Transverse colon (tissue), 3 donors: ENCODE data around the gene SREBF1.

Experiments used
- EP300 ChIP-seq: sonication (generic); formaldehyde crosslinking; IDR thresholded peaks from one replicate; pipeline ENCODE4 v1.6.1; 2017; ENCODE audit warnings: antibody characterized with exemption, low read depth
- POLR2A ChIP-seq: fragments of 450-650 bp; IDR thresholded peaks from one replicate; pipeline ENCODE4 v1.6.1; 2016; ENCODE audit warnings: antibody characterized with exemption, mild to moderate bottlenecking, moderate library complexity
- TF ChIP-seq, protein P1 (sequence below), 5 experiments: fragments of 200-600 bp in 3 of 5; fragments of 450-650 bp in 2 of 5; sonication (generic) in 3 of 5; IDR thresholded peaks; 1 replicate in 2 of 5; 2 replicates in 3 of 5; pipeline ENCODE4 v1.5.1; 2016 to 2017; ENCODE audit warnings: antibody characterized with exemption in 5 of 5, inconsistent platforms in 3 of 5, mild to moderate bottlenecking in 2 of 5, moderate library complexity in 1 of 5

DNA sequence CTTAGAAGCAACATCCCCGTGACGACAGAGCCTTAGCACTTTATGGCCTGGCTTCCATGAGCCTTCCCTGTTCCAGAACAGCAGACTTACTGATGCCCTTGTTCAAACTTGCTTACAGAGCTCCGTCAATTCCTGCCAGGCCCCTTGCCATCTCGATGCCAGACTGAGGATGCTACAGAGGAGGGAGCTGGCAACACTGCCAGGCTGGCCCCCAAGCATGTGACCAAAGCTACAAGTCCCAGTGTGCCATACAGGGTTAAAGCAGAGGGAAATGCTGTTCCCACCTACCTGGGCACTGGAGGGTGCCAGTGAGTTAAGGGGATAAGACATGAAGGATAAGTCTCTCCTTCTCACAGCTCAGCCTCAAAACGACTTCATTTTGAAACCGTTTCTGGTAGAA, 33.5 kb upstream of the SREBF1 start:
- TF ChIP-seq, protein P1, sequence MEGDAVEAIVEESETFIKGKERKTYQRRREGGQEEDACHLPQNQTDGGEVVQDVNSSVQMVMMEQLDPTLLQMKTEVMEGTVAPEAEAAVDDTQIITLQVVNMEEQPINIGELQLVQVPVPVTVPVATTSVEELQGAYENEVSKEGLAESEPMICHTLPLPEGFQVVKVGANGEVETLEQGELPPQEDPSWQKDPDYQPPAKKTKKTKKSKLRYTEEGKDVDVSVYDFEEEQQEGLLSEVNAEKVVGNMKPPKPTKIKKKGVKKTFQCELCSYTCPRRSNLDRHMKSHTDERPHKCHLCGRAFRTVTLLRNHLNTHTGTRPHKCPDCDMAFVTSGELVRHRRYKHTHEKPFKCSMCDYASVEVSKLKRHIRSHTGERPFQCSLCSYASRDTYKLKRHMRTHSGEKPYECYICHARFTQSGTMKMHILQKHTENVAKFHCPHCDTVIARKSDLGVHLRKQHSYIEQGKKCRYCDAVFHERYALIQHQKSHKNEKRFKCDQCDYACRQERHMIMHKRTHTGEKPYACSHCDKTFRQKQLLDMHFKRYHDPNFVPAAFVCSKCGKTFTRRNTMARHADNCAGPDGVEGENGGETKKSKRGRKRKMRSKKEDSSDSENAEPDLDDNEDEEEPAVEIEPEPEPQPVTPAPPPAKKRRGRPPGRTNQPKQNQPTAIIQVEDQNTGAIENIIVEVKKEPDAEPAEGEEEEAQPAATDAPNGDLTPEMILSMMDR (IDR thresholded peaks at IDR 0.05): no peak
- TF ChIP-seq EP300 (no peak), POLR2A (no peak)
